ENCODE measurements around the gene CCDC169. TPM values are rescaled to one million over a fixed set of nuclear protein-coding genes. Genes with fewer than 3 reads are reported as not detected.

The CCDC169 gene
- total RNA-seq, 1 donor from 2014 or later = 6.9 TPM

DNA sequence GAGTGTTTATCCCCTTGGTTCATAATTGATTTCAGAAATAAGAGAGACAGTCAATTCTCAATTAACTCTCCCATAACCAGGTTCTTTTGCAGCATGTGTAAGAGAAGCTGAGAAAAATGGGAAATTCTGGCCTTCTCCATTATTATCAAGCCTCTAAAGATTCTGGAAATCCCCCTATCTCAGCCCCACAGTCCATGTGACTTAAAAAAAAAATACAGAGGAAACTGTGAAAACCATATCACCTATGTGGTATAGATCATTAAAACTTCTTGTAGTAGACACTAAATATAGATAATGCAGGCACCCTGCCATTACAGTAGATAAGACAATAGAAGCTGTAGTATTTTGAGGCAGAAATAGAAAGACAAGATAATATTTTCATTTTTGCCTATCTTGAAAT lies 48.9 kb downstream of the CCDC169 start:
- DNase-seq (ENCODE audit: low spot score in 2 of 2) (no peak), FAIRE-seq (no peak)

- no peak for FAIRE-seq
- no peak for DNase-seq (ENCODE audit: low spot score in 2 of 2)
These were observed 52.6 kb downstream of the CCDC169 start for GRCh38 chr13:36244990-36245389.

GRCh38 chr13:36244073-36244472 lies 53.5 kb downstream of the CCDC169 start:
- FAIRE-seq = no peak
- no peak for DNase-seq (ENCODE audit: low spot score in 2 of 2)

- no peak for DNase-seq (ENCODE audit: low spot score in 2 of 2)
- no peak for FAIRE-seq
These were observed 54.9 kb downstream of the CCDC169 start for GRCh38 chr13:36242761-36243160.

DNA sequence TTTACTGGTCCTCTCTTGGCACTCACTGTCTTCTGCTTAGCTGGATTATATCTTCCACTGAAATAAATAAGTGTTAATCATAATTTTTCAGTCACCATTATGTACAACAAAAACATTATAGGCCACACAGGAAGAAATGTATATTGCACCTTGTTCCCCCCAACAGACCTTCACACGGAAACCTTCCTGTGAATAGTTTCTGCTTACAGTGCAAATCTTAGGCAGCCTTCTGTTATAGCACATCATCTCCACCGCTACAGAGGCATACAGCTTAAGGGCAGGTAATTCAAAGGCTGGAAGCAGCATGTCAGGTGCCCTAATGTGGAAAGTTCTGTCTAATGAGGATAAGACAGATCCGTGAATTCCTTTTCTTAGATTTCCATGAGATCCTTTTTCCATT lies 66.4 kb downstream of the CCDC169 start:
- DNase-seq (ENCODE audit: low spot score in 2 of 2) (no peak), FAIRE-seq (no peak)

DNA sequence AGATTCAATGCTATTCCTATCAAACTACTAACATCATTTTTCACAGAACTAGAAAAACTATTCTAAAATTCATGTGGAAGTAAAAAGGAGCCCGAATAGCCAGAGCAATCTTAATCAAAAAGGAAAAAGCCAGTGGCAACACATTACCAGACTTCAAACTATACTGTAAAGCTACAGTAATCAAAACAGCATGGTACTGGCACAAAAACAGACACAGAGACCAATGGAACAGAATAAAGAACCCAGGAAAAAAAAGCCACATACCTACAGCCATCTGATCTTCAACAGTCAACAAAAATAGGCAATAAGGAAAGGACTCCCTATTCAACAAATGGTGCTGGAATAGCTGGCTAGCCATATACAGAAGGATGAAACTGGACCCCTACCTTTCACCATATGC lies 72.9 kb downstream of the CCDC169 start:
- DNase-seq (ENCODE audit: low spot score in 2 of 2) (no peak), FAIRE-seq (no peak)

DNA sequence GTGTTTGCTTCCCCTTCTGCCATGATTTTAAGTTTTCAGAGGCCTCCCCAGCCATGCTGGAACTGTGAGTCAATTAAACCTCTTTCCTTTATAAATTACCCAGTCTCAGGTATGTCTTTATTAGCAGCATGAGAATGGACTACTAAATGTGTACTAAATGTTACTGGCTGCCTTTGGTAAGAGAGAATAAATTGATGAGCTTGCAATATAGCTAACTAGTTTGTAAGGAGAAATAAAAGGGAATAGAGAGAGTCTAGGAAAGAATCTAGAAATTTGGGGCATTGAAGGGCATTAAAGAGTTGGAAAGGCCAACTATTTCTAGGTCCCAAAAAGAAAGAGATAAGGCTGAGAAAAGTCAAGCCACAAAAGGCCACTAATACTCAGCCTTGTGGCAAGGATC lies 77.7 kb downstream of the CCDC169 start:
- no peak for FAIRE-seq
- no peak for DNase-seq (ENCODE audit: low spot score in 2 of 2)

- DNase-seq (ENCODE audit: low spot score in 2 of 2) (no peak), FAIRE-seq (no peak)
These were observed 80.2 kb downstream of the CCDC169 start for GRCh38 chr13:36217456-36217855.

DNA sequence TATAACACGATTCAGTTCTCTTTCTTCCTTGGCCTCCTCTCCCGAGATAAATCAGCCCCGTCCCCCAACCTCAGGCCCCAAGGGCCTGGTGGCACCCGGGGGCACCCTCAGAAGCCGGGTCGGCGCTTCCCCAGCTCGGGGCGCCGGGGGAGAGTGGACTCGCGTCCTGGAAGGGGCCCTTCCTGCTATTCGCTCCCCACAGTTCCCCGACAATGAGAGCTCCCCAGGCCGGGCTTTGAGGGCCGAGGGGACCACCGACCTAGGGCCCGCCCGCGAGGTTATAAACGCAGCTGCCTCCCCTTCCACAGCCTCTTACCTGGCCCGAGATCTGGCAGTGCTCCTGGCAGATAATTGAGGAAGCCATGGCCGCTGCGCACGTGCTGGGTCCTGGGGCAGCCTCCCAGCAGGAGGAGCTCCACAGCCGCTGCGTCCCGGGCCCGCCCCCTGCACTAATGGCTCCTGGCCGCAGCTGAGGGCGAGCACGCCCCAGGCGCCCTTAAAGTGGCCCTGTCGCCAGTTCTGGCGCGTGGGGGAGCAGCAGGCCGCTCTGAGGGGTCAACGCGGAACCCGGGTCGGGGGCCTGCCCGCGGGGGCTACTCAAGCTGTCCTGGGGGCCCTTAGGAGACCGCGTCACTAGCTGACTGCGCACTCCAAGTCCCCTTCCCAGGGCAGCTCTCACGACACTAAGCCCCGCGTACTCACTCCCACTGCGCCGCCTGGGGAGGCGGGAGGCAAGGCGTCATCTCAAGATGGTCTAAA lies 83.3 kb downstream of the CCDC169 start, which contains the start of gene SOHLH2:
SOHLH2 (minus strand) TSS at position 394 of the 759 bp plus-strand sequence; CDS start at position 364, 30 bp downstream.
- FAIRE-seq (no peak), DNase-seq (ENCODE audit: low spot score in 2 of 2) (no peak)

DNA sequence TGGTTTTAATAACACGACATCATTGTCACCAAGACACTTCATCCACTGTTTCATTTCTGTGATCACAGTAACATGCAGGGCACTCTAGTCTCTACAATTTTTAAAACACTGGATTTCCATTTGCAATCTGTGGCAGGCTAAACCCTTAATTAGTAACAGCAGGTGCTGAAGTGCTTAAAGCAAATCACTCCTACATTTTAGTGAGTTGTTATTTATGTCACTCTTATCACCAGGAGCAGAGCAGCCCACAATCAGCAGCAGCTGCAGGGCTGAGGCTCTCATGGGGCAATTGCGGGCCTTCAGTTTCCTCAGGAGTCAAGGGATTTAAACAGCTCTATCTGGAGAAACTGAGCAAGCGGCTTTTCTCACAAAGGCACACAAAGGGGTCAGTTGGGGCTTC lies 84.8 kb downstream of the CCDC169 start:
- FAIRE-seq (no peak), DNase-seq (ENCODE audit: low spot score in 2 of 2) (no peak)

DNA sequence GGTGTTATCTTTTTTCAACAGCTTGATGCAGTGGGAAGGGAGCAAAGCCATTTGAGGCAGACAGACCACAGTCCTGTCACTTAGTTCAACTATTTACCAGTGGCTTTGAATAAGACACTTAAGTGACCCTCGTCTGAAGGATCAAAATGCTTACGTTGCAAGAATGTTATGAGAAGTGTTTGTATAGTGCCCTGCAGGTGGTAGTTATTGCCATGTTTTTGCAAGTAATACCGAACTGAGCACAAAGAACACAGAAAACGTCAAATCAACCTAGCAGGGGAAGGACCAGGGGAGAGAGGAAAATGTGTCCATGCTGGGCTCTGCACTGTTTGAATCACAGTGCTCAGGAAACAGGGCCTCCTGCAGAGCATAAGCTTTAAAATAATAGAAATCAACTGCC lies 86.0 kb downstream of the CCDC169 start:
- no peak for FAIRE-seq
- DNase-seq (ENCODE audit: low spot score in 2 of 2) = no peak

GRCh38 chr13:36210738-36211137 lies 86.9 kb downstream of the CCDC169 start:
- no peak for DNase-seq (ENCODE audit: low spot score in 2 of 2)
- FAIRE-seq = no peak

- no peak for DNase-seq (ENCODE audit: low spot score in 2 of 2)
- FAIRE-seq = no peak
These were observed 89.9 kb downstream of the CCDC169 start for GRCh38 chr13:36207672-36208071.

GRCh38 chr13:36193151-36193855 lies 104.3 kb downstream of the CCDC169 start:
- FAIRE-seq (no peak), DNase-seq (ENCODE audit: low spot score in 2 of 2) (no peak)

DNA sequence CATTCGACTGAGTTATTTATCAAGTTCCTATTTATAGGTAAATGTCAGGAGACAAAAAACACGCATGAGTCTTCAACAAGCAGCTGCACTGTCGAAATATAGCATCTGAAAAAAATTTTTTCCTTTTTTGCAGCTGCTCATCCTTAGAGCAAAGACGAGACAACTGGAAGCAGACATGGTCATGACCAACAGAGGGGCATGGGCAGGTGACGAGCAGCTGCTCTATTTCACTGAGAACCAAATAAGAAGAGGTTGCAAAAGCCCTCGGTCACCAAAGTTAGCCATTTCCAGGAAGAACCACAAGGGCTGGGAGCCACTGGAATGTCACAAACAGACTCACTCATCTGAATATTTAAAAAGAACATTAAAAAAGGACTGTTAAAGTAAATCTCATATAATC lies 105.4 kb downstream of the CCDC169 start:
- DNase-seq (ENCODE audit: low spot score in 2 of 2) (no peak), FAIRE-seq (no peak)

GRCh38 chr13:36190771-36191170 lies 106.8 kb downstream of the CCDC169 start:
- no peak for DNase-seq (ENCODE audit: low spot score in 2 of 2)
- FAIRE-seq = no peak

GRCh38 chr13:36188441-36188840 lies 109.2 kb downstream of the CCDC169 start:
- no peak for DNase-seq (ENCODE audit: low spot score in 2 of 2)
- no peak for FAIRE-seq

DNA sequence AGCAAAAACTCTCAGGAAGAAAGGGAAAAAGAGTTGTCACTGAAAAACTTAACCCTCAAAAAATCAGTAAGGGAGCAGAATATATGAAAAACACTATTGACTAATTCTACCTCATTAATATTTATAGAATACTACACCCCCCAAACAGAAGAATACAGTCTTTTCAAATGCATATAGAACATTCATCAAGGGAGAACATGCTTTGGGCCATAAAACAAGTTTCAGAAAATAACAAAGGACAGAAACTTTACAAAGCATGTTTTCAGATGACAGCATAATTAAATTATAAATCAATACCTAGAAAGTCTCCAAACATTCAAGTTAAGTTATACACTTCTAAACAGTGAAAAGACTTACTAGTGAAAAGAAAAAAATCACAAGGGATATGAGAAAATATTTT lies 113.7 kb downstream of the CCDC169 start:
- no peak for FAIRE-seq
- no peak for DNase-seq (ENCODE audit: low spot score in 2 of 2)

Measured in frontal cortex (tissue), 4 donors.